Neuronal stem cell (in vitro differentiated cells): ENCODE data around the gene KIAA0930.
"Not testable (repeated sequence)": the region's sequence is repeated elsewhere in the genome, so short reads cannot be mapped to it uniquely, and the experiment has no call there.

ENCODE experiments used
- DNase-seq: peaks from one replicate; pipeline ENCODE4 v3.0.0-alpha.2; 2013; ENCODE audit warnings: low spot score
- H2AFZ ChIP-seq: one replicate; pipeline ENCODE4 v1.6.1; 2013; ENCODE audit warnings: mild to moderate bottlenecking, low read length, inconsistent platforms
- H2AK5ac ChIP-seq: 2 replicates; pipeline ENCODE4 v1.6.1; 2013; ENCODE audit warnings: low read depth, mild to moderate bottlenecking, inconsistent platforms, low read length, moderate library complexity, mixed read lengths
- H2BK120ac ChIP-seq: 2 replicates; pipeline ENCODE4 v1.6.1; 2013; ENCODE audit warnings: low read depth, mild to moderate bottlenecking, inconsistent platforms, low read length, moderate library complexity, mixed read lengths
- H2BK12ac ChIP-seq: one replicate; pipeline ENCODE4 v1.6.1; 2013; ENCODE audit warnings: low read length, inconsistent platforms
- H2BK15ac ChIP-seq: 2 replicates; pipeline ENCODE4 v1.6.1; 2013; ENCODE audit warnings: mild to moderate bottlenecking, low read length, inconsistent platforms, mixed read lengths
- H2BK5ac ChIP-seq: one replicate; pipeline ENCODE4 v1.6.1; 2013; ENCODE audit warnings: inconsistent platforms, mild to moderate bottlenecking, low read length, moderate library complexity
- H3K14ac ChIP-seq: one replicate; pipeline ENCODE4 v1.6.1; 2013; ENCODE audit warnings: low read length, inconsistent platforms
- H3K18ac ChIP-seq: 2 replicates; pipeline ENCODE4 v1.6.1; 2013; ENCODE audit warnings: low read length, inconsistent platforms
- H3K23ac ChIP-seq: 2 replicates; pipeline ENCODE4 v1.6.1; 2013; ENCODE audit warnings: low read depth, mild to moderate bottlenecking, mixed read lengths, low read length, inconsistent platforms; ENCODE audit not compliant: poor library complexity
- H3K27ac ChIP-seq: replicated peaks from 3 replicates; pipeline ENCODE4 v1.5.1; 2013; ENCODE audit warnings: low read length, inconsistent platforms
- H3K27me3 ChIP-seq, 3 experiments: 2 replicates each; pipeline ENCODE4 v1.6.1; 2013; ENCODE audit warnings: low read length in 3 of 3, mild to moderate bottlenecking in 2 of 3, inconsistent platforms in 1 of 3, low read depth in 1 of 3, mixed read lengths in 1 of 3, moderate library complexity in 1 of 3; ENCODE audit not compliant: control insufficient read depth in 3 of 3, insufficient read depth in 3 of 3
- H3K36me3 ChIP-seq, 2 donors: replicated peaks in 1 of 2; 2 replicates each; pipeline ENCODE4 v1.6.1; 2013; ENCODE audit warnings: low read length in 2 of 2; ENCODE audit not compliant: control insufficient read depth in 2 of 2, insufficient read depth in 2 of 2
- H3K4ac ChIP-seq: 2 replicates; pipeline ENCODE4 v1.6.1; 2013; ENCODE audit warnings: inconsistent platforms, mild to moderate bottlenecking, low read length, moderate library complexity
- H3K4me1 ChIP-seq, 2 donors: 1 replicate in 1 of 2; 2 replicates in 1 of 2; pipeline ENCODE4 v1.6.1; 2013; ENCODE audit warnings: low read length in 2 of 2, low read depth in 1 of 2; ENCODE audit not compliant: control insufficient read depth in 2 of 2, insufficient read depth in 1 of 2
- H3K4me2 ChIP-seq: one replicate; pipeline ENCODE4 v1.6.1; 2013; ENCODE audit warnings: mild to moderate bottlenecking, low read length, inconsistent platforms; ENCODE audit not compliant: insufficient read depth, poor library complexity, severe bottlenecking
- H3K4me3 ChIP-seq, 2 donors: 2 replicates each; pipeline ENCODE4 v1.5.1; 2013; ENCODE audit warnings: low read length in 2 of 2, mild to moderate bottlenecking in 2 of 2, inconsistent platforms in 1 of 2, moderate library complexity in 1 of 2
- H3K79me1 ChIP-seq: one replicate; pipeline ENCODE4 v1.6.1; 2013; ENCODE audit warnings: low read depth, mild to moderate bottlenecking, inconsistent platforms, low read length, moderate library complexity
- H3K9ac ChIP-seq: one replicate; pipeline ENCODE4 v1.6.1; 2013; ENCODE audit warnings: mild to moderate bottlenecking, low read depth, low read length, inconsistent platforms; ENCODE audit not compliant: poor library complexity
- H3K9me3 ChIP-seq, 2 donors: replicated peaks in 1 of 2; 2 replicates each; pipeline versions ENCODE3 to v1.6.1; 2013; ENCODE audit warnings: low read length in 2 of 2, mild to moderate bottlenecking in 2 of 2, inconsistent platforms in 1 of 2, low read depth in 1 of 2, mixed read lengths in 1 of 2, moderate library complexity in 1 of 2; ENCODE audit not compliant: control insufficient read depth in 2 of 2, insufficient read depth in 1 of 2
- H4K8ac ChIP-seq: one replicate; pipeline ENCODE4 v1.6.1; 2013; ENCODE audit warnings: low read depth, mild to moderate bottlenecking, inconsistent platforms, low read length, moderate library complexity
- H4K91ac ChIP-seq: one replicate; pipeline ENCODE4 v1.6.1; 2013; ENCODE audit warnings: low read length, low read depth, mild to moderate bottlenecking, inconsistent platforms; ENCODE audit not compliant: poor library complexity
- WGBS, 2 donors: extraction: QIAGEN DNeasy Blood & Tissue Kit; methylation state at CpG; one replicate each; pipeline ENCODE4 v1.1.7; 2013; ENCODE audit warnings: missing lambda C conversion rate in 2 of 2, mixed read lengths in 1 of 2; ENCODE audit not compliant: insufficient read length in 2 of 2, insufficient replicate concordance in 1 of 2; ENCODE audit errors: extremely low coverage in 2 of 2; 5-methylcytosine and 5-hydroxymethylcytosine counted together

Gene KIAA0930

DNA sequence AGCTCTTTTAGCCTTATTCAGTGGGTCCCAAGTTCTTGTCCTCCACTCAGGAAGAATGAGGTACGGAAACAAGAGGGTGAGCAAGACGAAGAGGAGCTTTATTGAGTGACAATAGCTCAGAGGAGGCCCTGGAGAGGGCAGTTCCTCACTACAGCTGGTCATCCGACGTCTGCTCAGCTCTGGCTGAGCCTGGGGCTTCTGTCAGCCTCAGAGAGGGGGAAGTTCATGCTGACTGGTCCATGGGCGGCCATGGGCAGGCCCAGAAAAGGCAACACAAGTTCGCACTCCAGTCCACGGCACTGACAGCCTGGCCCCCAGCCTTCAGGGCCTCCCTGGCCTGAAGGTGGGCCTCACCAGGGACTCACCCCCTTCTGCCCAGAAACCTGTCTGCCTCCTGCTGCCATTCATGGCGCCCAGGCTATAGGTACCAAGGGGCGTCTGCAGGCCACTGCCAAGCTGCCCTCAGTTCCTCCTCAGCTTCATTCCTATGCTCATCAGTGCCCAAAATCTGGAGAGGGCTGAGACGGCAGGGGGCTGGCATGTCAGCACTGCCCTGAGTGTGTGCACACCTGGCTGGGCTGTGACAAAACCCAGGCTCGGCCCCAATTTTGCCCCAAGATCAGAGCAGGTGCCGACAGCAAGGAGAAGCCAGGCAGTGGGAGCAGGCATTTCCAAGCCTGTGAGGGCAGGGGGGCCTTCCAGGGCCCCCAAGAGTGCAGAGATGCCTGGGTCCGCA, 21.7 kb upstream of the KIAA0930 start:
- H2BK12ac ChIP-seq: no peak overlapping the region
- peak overlapping the region; percentile 12 for H2AFZ ChIP-seq
- no peaks in the 10 kb centered on the region for H3K36me3 ChIP-seq
- no peak overlapping the region for H2BK120ac ChIP-seq
- no peak overlapping the region for H3K23ac ChIP-seq
- no peaks in the 10 kb centered on the region for H3K9me3 ChIP-seq
- peak overlapping the region; percentile 12 for H3K9ac ChIP-seq
- H4K8ac ChIP-seq: no peak overlapping the region
- H3K27ac ChIP-seq: no peak overlapping the region
- no peak overlapping the region for H2BK5ac ChIP-seq
- peaks cover 0 to 19% (median 0%) of the 10 kb centered on the region in 3 experiments for H3K27me3 ChIP-seq
- no peak overlapping the region for H4K91ac ChIP-seq
- no peak overlapping the region for H3K4ac ChIP-seq
- H3K79me1 ChIP-seq: no peaks in the 10 kb centered on the region
- H3K18ac ChIP-seq: peak overlapping the region; percentile 48
- no peak for DNase-seq
- peaks cover 1 to 7% of the 10 kb centered on the region in 2 donors for H3K4me1 ChIP-seq
- no peak overlapping the region for H3K4me3 ChIP-seq
- H3K4me2 ChIP-seq: no peak overlapping the region
- H2BK15ac ChIP-seq: peak overlapping the region; percentile 43
- H2AK5ac ChIP-seq: peak overlapping the region; percentile 70
- WGBS, 2 donors: no CpG with 5 or more reads among the region's 13 CpGs
- no peak overlapping the region for H3K14ac ChIP-seq

DNA sequence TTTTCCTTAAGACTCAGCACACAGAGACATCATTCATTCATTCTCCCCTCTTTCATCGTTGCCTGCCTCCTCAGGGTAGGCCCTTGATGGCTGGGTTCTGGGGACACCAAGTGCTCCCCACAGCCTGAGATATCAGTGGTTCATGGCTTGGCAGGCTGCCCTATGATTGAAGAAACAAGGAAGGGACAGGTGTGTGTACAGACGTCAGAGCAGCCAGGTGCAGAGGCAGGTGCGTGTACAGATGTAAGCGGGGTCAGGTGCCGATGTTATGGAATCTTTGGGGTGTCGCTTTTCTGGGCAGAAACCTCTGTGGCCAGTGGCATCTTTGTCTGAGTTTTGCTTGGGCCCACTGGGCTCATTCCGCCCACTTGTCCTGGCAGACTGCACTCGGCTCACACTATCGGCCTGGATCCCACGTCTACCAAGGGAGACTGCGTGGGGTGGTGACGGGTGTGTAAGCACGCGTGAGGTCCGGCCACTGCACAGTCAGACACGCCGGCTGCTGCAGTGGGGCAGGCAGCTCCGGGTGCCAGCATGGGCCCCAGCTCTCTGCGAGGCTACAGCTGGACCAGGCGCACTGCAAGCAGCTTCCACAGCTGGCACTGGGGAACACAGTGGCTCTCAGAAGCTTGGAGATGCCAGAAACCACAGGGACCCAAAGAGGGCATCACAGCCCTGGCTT, 20.9 kb upstream of the KIAA0930 start:
- Histone ChIP-seq H4K8ac (peak overlapping the region; percentile 23), H2BK5ac (peak overlapping the region; percentile 53), H3K23ac (peak overlapping the region; percentile 65), H3K4me2 (no peak overlapping the region), H2BK120ac (no peak overlapping the region), H3K9ac (no peak overlapping the region), H3K9me3 (no peaks in the 10 kb centered on the region), H3K14ac (no peak overlapping the region), H2AK5ac (peak overlapping the region; percentile 70), H2AFZ (peak overlapping the region; percentile 12), H3K4me3 (no peak overlapping the region), H3K18ac (peak overlapping the region; percentile 48), H3K4ac (no peak overlapping the region), H3K27ac (no peak overlapping the region), H3K27me3 (peaks cover 0 to 19% (median 0%) of the 10 kb centered on the region in 3 experiments), H4K91ac (no peak overlapping the region), H3K79me1 (no peaks in the 10 kb centered on the region), H3K4me1 (peaks cover 1 to 7% of the 10 kb centered on the region in 2 donors), H2BK12ac (peak overlapping the region; percentile 22), H3K36me3 (no peaks in the 10 kb centered on the region), H2BK15ac (peak overlapping the region; percentile 43)
- no CpG with 5 or more reads among the region's 20 CpGs for WGBS, 2 donors
- no peak for DNase-seq

DNA sequence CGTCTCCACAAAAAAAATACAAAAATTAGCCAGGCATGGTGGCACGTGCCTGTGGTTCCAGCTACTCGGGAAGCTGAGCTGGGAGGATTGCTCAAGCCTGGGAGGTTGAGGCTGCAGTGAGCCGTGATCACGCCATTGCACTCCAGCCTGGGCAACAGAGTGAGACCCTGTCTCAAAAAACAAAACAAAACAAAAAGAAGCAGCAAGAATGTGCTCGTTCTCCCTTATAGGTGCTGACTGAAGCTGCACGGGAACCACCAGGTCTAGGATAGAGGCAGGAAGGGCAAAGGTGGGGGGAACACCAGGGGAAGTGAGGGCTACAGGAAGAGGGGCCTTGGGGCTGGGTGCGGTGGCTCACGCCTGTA, 19.7 kb upstream of the KIAA0930 start:
- H3K27ac ChIP-seq, H2AFZ ChIP-seq, H4K8ac ChIP-seq, H3K4me3 ChIP-seq, H2BK5ac ChIP-seq, H3K18ac ChIP-seq, H3K23ac ChIP-seq, H3K36me3 ChIP-seq, H3K4me2 ChIP-seq, H3K9me3 ChIP-seq, DNase-seq, H4K91ac ChIP-seq, H2BK15ac ChIP-seq, H3K4me1 ChIP-seq, H3K14ac ChIP-seq, H3K4ac ChIP-seq, H2BK120ac ChIP-seq, H3K79me1 ChIP-seq, H2BK12ac ChIP-seq, H2AK5ac ChIP-seq, H3K9ac ChIP-seq: not testable (repeated sequence)
- H3K27me3 ChIP-seq: peaks cover 0 to 19% (median 0%) of the 10 kb centered on the region in 3 experiments
- WGBS, 2 donors: no CpG with 5 or more reads among the region's 9 CpGs

DNA sequence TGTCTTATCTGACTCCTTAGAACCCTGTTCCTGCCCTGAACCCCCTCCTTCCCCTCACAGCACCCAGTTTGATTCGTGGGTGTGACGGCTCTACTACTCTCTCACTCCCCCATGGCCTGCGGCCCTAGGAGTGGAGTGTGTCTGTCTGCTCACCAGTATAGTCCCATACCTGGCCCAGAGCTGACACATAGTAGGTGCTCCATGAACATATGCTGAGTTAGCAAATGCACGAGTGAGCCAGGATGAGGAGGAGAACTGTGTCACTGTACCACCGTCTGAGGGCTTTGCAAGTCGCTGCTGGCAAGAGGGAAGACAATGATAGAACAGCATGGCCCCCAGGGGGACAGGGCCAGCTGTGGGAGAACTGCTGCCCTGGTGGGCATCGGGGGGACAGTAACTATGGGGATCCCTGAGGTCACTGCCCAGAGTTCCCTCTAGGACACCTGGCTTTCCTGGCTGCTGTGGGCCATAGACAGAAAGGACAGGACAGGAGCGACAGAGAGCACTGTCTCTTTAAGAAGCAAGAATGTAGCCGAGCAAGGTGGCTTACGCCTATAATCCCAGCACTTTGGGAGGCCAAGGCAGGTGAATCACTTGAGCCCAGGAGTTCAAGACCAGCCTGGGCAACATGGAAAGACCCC, 19.2 kb upstream of the KIAA0930 start:
- H3K36me3 ChIP-seq: no peaks in the 10 kb centered on the region

More for the DNA sequence above, 19.2 kb upstream of the KIAA0930 start:
- Histone ChIP-seq H2AFZ (no peak overlapping the region), H3K27ac (no peak overlapping the region), H2BK120ac (peak overlapping the region; percentile 61), H3K14ac (no peak overlapping the region), H2BK12ac (no peak overlapping the region), H3K18ac (peak overlapping the region; percentile 41), H4K8ac (peak overlapping the region; percentile 0), H3K4me1 (peaks cover 4 to 13% of the 10 kb centered on the region in 2 donors), H3K9me3 (no peaks in the 10 kb centered on the region), H4K91ac (no peak overlapping the region), H3K27me3 (peaks cover 0 to 19% (median 0%) of the 10 kb centered on the region in 3 experiments), H3K4ac (no peak overlapping the region), H3K9ac (no peak overlapping the region), H3K79me1 (no peaks in the 10 kb centered on the region), H3K4me2 (no peak overlapping the region), H3K4me3 (no peak overlapping the region), H2AK5ac (no peak overlapping the region), H2BK15ac (no peak overlapping the region), H3K23ac (no peak overlapping the region), H2BK5ac (no peak overlapping the region)
- no CpG with 5 or more reads among the region's 10 CpGs for WGBS, 2 donors
- no peak for DNase-seq
